Erythroblast (primary cell): ENCODE data around the gene CCDC68.

Source experiments
- GATA1 ChIP-seq: IDR thresholded peaks from 2 replicates; pipeline ENCODE4 v1.6.1; 2011; ENCODE audit warnings: low read depth, mild to moderate bottlenecking, control low read depth, low read length, moderate library complexity
- POLR2A ChIP-seq: IDR thresholded peaks from 2 replicates; pipeline ENCODE4 v1.6.1; 2011; ENCODE audit warnings: mild to moderate bottlenecking, low read length

DNA sequence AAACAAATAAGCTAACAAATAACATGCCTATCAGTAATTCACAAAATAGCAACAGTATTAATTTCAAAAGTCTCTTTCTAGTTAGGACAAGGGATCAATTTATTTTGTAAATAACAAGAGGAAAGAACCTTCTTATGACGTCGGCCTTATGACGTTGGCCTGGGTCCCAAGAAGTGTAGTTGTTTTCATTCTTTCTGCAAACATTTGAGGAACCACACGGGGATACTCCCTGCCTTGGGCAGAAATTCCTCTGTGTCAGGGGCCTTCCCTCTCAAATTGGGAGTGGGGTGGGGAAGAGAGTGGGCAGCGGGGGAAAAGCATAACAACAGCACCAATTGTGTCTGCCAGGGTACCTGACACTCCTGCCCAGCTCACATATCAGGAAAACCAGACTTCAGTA is 1.3 kb downstream of the CCDC68 start:
- TF ChIP-seq POLR2A (no peak), GATA1 (no peak)
